Endothelial cell (in vitro differentiated cells): Measurements from ENCODE around the gene NAV2. TPM values are rescaled to one million over a fixed set of nuclear protein-coding genes. Genes with fewer than 3 reads are reported as not detected.

Source experiments
- DNase-seq: peaks from one replicate; pipeline ENCODE4 v3.0.0; 2021; ENCODE audit warnings: low spot score
- H3K27ac Mint-ChIP-seq: one replicate; pipeline ENCODE4 v1.8.0; 2021; ENCODE audit warnings: mixed read lengths, inconsistent platforms; ENCODE audit not compliant: unreplicated experiment
- H3K27me3 Mint-ChIP-seq: one replicate; pipeline ENCODE4 v1.8.0; 2021; ENCODE audit warnings: mild to moderate bottlenecking, moderate library complexity, mixed read lengths, inconsistent platforms; ENCODE audit not compliant: unreplicated experiment
- H3K36me3 Mint-ChIP-seq: one replicate; pipeline ENCODE4 v1.8.0; 2021; ENCODE audit warnings: mild to moderate bottlenecking, low read depth, mixed read lengths, inconsistent platforms; ENCODE audit not compliant: unreplicated experiment
- H3K4me1 Mint-ChIP-seq: one replicate; pipeline ENCODE4 v1.8.0; 2021; ENCODE audit warnings: mild to moderate bottlenecking, mixed read lengths, inconsistent platforms; ENCODE audit not compliant: unreplicated experiment
- H3K4me3 Mint-ChIP-seq: one replicate; pipeline ENCODE4 v1.8.0; 2021; ENCODE audit warnings: mild to moderate bottlenecking, mixed read lengths, inconsistent platforms; ENCODE audit not compliant: unreplicated experiment
- H3K9me3 Mint-ChIP-seq: one replicate; pipeline ENCODE4 v1.8.0; 2021; ENCODE audit warnings: mixed read lengths, inconsistent platforms; ENCODE audit not compliant: unreplicated experiment
- CTCF ChIP-seq: fragments of 200-600 bp; sonication (generic); IDR thresholded peaks from one replicate; pipeline ENCODE4 v1.5.0; 2021; ENCODE audit warnings: antibody characterized with exemption; ENCODE audit not compliant: unreplicated experiment
- total RNA-seq: library from RNA; stranded (reverse); fragmentation: NEBNext Ultra II Directional; extraction: Animal tissue kit (Norgen Biotek cat#: 25700); gene quantifications from one replicate; pipeline ENCODE4 v1.2.1, GENCODE V29; 2021; ENCODE audit not compliant: unreplicated experiment

The NAV2 gene
- total RNA-seq, 1 donor from 2014 or later, result 15.6 TPM

GRCh38 chr11:19735157-19735908 is 22.7 kb downstream of the NAV2 start:
- TF ChIP-seq CTCF, result no peak
- H3K9me3 Mint-ChIP-seq, result no peaks in the 10 kb centered on the region
- no peak overlapping the region for H3K4me3 Mint-ChIP-seq
- no peaks in the 10 kb centered on the region for H3K36me3 Mint-ChIP-seq
- peaks cover 3% of the 10 kb centered on the region for H3K27me3 Mint-ChIP-seq
- DNase-seq, result no peak
- H3K4me1 Mint-ChIP-seq, result peaks cover 3% of the 10 kb centered on the region
- no peak overlapping the region for H3K27ac Mint-ChIP-seq

- H3K36me3 Mint-ChIP-seq, result no peaks in the 10 kb centered on the region
- no peak overlapping the region for H3K4me3 Mint-ChIP-seq
- no peak for DNase-seq
- H3K4me1 Mint-ChIP-seq, result peaks cover 3% of the 10 kb centered on the region
- no peak for TF ChIP-seq CTCF
- H3K9me3 Mint-ChIP-seq, result no peaks in the 10 kb centered on the region
- H3K27ac Mint-ChIP-seq, result no peak overlapping the region
- H3K27me3 Mint-ChIP-seq, result peaks cover 3% of the 10 kb centered on the region
Observed at GRCh38 chr11:19735909-19736498, 23.4 kb downstream of the NAV2 start.

- H3K9me3 Mint-ChIP-seq, result no peaks in the 10 kb centered on the region
- H3K27me3 Mint-ChIP-seq, result no peaks in the 10 kb centered on the region
- H3K36me3 Mint-ChIP-seq, result no peaks in the 10 kb centered on the region
- H3K27ac Mint-ChIP-seq, result no peak overlapping the region
- H3K4me1 Mint-ChIP-seq, result peaks cover 3% of the 10 kb centered on the region
- H3K4me3 Mint-ChIP-seq, result no peak overlapping the region
- no peak for TF ChIP-seq CTCF
- no peak for DNase-seq
Observed at GRCh38 chr11:19736831-19737230, 24.2 kb downstream of the NAV2 start.

GRCh38 chr11:19737575-19737974 is 24.9 kb downstream of the NAV2 start:
- Mint-ChIP-seq H3K27me3 (no peaks in the 10 kb centered on the region), H3K4me1 (peaks cover 3% of the 10 kb centered on the region), H3K9me3 (no peaks in the 10 kb centered on the region), H3K4me3 (no peak overlapping the region), H3K36me3 (no peaks in the 10 kb centered on the region), H3K27ac (no peak overlapping the region)
- no peak for DNase-seq
- TF ChIP-seq CTCF, result no peak

- no peaks in the 10 kb centered on the region for H3K9me3 Mint-ChIP-seq
- no peaks in the 10 kb centered on the region for H3K36me3 Mint-ChIP-seq
- no peak overlapping the region for H3K4me3 Mint-ChIP-seq
- DNase-seq, result no peak
- H3K27me3 Mint-ChIP-seq, result no peaks in the 10 kb centered on the region
- H3K4me1 Mint-ChIP-seq, result peaks cover 3% of the 10 kb centered on the region
- TF ChIP-seq CTCF, result no peak
- H3K27ac Mint-ChIP-seq, result no peak overlapping the region
Observed at GRCh38 chr11:19738124-19738523, 25.5 kb downstream of the NAV2 start.
